CD14-positive monocyte (primary cell): ENCODE measurements around the gene PAX8. TPM values are rescaled to one million over a fixed set of nuclear protein-coding genes. Genes with fewer than 3 reads are reported as not detected.

Experiments
- DNase-seq, 3 donors: peaks; one replicate each; pipeline ENCODE4 v3.0.0-alpha.2; 2011 to 2022
- H2AFZ ChIP-seq: 2 replicates; pipeline ENCODE4 v1.6.0; 2012; ENCODE audit warnings: mild to moderate bottlenecking, low read depth, low read length, inconsistent platforms; ENCODE audit not compliant: insufficient read depth, poor library complexity, severe bottlenecking
- H3K27ac ChIP-seq, 2 donors: 1 replicate in 1 of 2; 2 replicates in 1 of 2; pipeline ENCODE4 v1.5.1; 2012 to 2013; ENCODE audit warnings: low read length in 2 of 2, control low read depth in 1 of 2, inconsistent platforms in 1 of 2, low read depth in 1 of 2, mild to moderate bottlenecking in 1 of 2
- H3K27me3 ChIP-seq, 2 donors: one replicate each; pipeline versions ENCODE4 v1.6.0 to v1.6.1; 2011 to 2013; ENCODE audit warnings: low read length in 2 of 2; ENCODE audit not compliant: control insufficient read depth in 2 of 2, insufficient read depth in 2 of 2
- H3K36me3 ChIP-seq, 2 donors: replicated peaks in 1 of 2; 1 replicate in 1 of 2; 2 replicates in 1 of 2; pipeline versions ENCODE4 v1.5.1 to v1.6.1; 2012 to 2013; ENCODE audit warnings: low read length in 2 of 2, control low read depth in 1 of 2, inconsistent platforms in 1 of 2, mild to moderate bottlenecking in 1 of 2; ENCODE audit not compliant: insufficient read depth in 2 of 2, control insufficient read depth in 1 of 2
- H3K4me1 ChIP-seq, 2 donors: 1 replicate in 1 of 2; 2 replicates in 1 of 2; pipeline versions ENCODE4 v1.5.1 to v1.6.1; 2012 to 2013; ENCODE audit warnings: low read length in 2 of 2, control low read depth in 1 of 2, inconsistent platforms in 1 of 2, mild to moderate bottlenecking in 1 of 2, moderate library complexity in 1 of 2; ENCODE audit not compliant: insufficient read depth in 2 of 2, control insufficient read depth in 1 of 2
- H3K4me2 ChIP-seq: replicated peaks from 2 replicates; pipeline ENCODE3; 2012; ENCODE audit warnings: low read length, moderate library complexity, mild to moderate bottlenecking; ENCODE audit not compliant: poor library complexity, severe bottlenecking; ENCODE audit errors: extremely low read depth
- H3K4me3 ChIP-seq, 3 experiments: fragments of 200-600 bp in 1 of 3; sonication (generic) in 1 of 3; replicated peaks in 1 of 3; 1 replicate in 2 of 3; 2 replicates in 1 of 3; pipeline ENCODE4 v1.5.1; 2011 to 2013; ENCODE audit warnings: low read length in 3 of 3, mild to moderate bottlenecking in 3 of 3, control low read depth in 2 of 3, low read depth in 2 of 3, inconsistent platforms in 1 of 3, moderate library complexity in 1 of 3
- H3K79me2 ChIP-seq: 2 replicates; pipeline ENCODE4 v1.6.0; 2012; ENCODE audit warnings: mild to moderate bottlenecking, control low read depth, inconsistent platforms, low read length, moderate library complexity; ENCODE audit not compliant: insufficient read depth
- H3K9ac ChIP-seq: 2 replicates; pipeline ENCODE4 v1.6.0; 2017; ENCODE audit warnings: low read length, mild to moderate bottlenecking; ENCODE audit not compliant: insufficient read depth, poor library complexity, severe bottlenecking
- H3K9me3 ChIP-seq, 2 donors: replicated peaks in 1 of 2; 1 replicate in 1 of 2; 2 replicates in 1 of 2; pipeline versions ENCODE4 v1.5.1 to v1.6.1; 2012 to 2013; ENCODE audit warnings: low read length in 2 of 2, control low read depth in 1 of 2; ENCODE audit not compliant: control insufficient read depth in 1 of 2, insufficient read depth in 1 of 2
- H4K20me1 ChIP-seq: 2 replicates; pipeline ENCODE4 v1.6.0; 2012; ENCODE audit warnings: mild to moderate bottlenecking, low read length, control low read depth, moderate library complexity; ENCODE audit not compliant: insufficient read depth
- H3K27ac Mint-ChIP-seq, 7 donors: one replicate each; pipeline ENCODE4 v1.8.0; 2020; ENCODE audit warnings: mild to moderate bottlenecking in 7 of 7, mixed read lengths in 7 of 7, moderate library complexity in 6 of 7, inconsistent platforms in 2 of 7
- H3K27me3 Mint-ChIP-seq, 3 donors: one replicate each; pipeline ENCODE4 v1.8.0; 2021 to 2022; ENCODE audit warnings: low read depth in 3 of 3, mild to moderate bottlenecking in 3 of 3, mixed read lengths in 3 of 3, moderate library complexity in 3 of 3, inconsistent platforms in 1 of 3
- H3K36me3 Mint-ChIP-seq, 2 donors: one replicate each; pipeline ENCODE4 v1.8.0; 2020; ENCODE audit warnings: mixed read lengths in 2 of 2, inconsistent platforms in 1 of 2, mild to moderate bottlenecking in 1 of 2
- H3K4me1 Mint-ChIP-seq: one replicate; pipeline ENCODE4 v1.8.0; 2020; ENCODE audit warnings: mild to moderate bottlenecking, mixed read lengths
- H3K4me3 Mint-ChIP-seq, 2 donors: one replicate each; pipeline ENCODE4 v1.8.0; 2020; ENCODE audit warnings: mild to moderate bottlenecking in 2 of 2, mixed read lengths in 2 of 2, moderate library complexity in 1 of 2
- H3K9me3 Mint-ChIP-seq, 7 donors: one replicate each; pipeline ENCODE4 v1.8.0; 2020 to 2022; ENCODE audit warnings: mixed read lengths in 7 of 7, mild to moderate bottlenecking in 6 of 7, moderate library complexity in 6 of 7, inconsistent platforms in 2 of 7
- CTCF ChIP-seq: fragments of 200-600 bp; IDR thresholded peaks from one replicate; pipeline ENCODE4 v1.8.0; 2022; ENCODE audit warnings: antibody characterized with exemption, mild to moderate bottlenecking
- WGBS: methylation state at CpG from one replicate; pipeline ENCODE4 v1.1.5; 2013; ENCODE audit warnings: missing lambda C conversion rate; ENCODE audit not compliant: insufficient coverage; 5-methylcytosine and 5-hydroxymethylcytosine counted together
- intact Hi-C, 2 donors: fragments of 100-400 bp; cut with micrococcal nuclease; formaldehyde crosslinking; loops; one replicate each; pipeline versions ENCODE4 v1.15.0 to v1.15.1; 2023
- polyA plus RNA-seq, 3 donors: library from polyadenylated mRNA; depleted of rRNA in 1 of 3; unstranded in 2 of 3; stranded (reverse) in 1 of 3; fragments of 300-500 nt in 2 of 3; fragments of >200 nt in 1 of 3; fragmentation: Illumina TruSeq in 2 of 3; gene quantifications; 1 replicate in 2 of 3; 2 replicates in 1 of 3; pipeline ENCODE4 v1.2.3, GENCODE V29; 2012 to 2021

Gene PAX8
- polyA plus RNA-seq, 3 donors: 0.26 to 0.47 (median 0.36) TPM

GRCh38 chr2:113209011-113209645 lies 69.6 kb downstream of the PAX8 start:
- Histone ChIP-seq H3K4me3 (no peak overlapping the region), H3K79me2 (no peaks in the 10 kb centered on the region), H3K4me1 (peaks cover 20 to 21% of the 10 kb centered on the region in 2 donors), H3K36me3 (no peaks in the 10 kb centered on the region), H3K27ac (no peak overlapping the region), H3K9ac (no peak overlapping the region), H4K20me1 (peaks cover 4% of the 10 kb centered on the region), H3K4me2 (no peak overlapping the region), H2AFZ (no peak overlapping the region), H3K27me3 (no peaks in the 10 kb centered on the region), H3K9me3 (no peaks in the 10 kb centered on the region)
- peak overlapping the region in 1 of 7 donors; percentile 14 for H3K27ac Mint-ChIP-seq
- H3K4me1 Mint-ChIP-seq: peaks cover 20% of the 10 kb centered on the region
- peaks cover 0 to 1% of the 10 kb centered on the region in 2 donors for H3K36me3 Mint-ChIP-seq
- 62% methylated on average over 3 of the region's 8 CpGs for WGBS
- peaks cover 4 to 9% (median 5%) of the 10 kb centered on the region in 3 donors for H3K27me3 Mint-ChIP-seq
- no peaks in the 10 kb centered on the region for H3K9me3 Mint-ChIP-seq
- DNase-seq: no peak
- TF ChIP-seq CTCF: no peak
- intact Hi-C loops: loop anchor here in 1 of 2 donors (5.0 kb wide), 1 partner anchor 38 kb away; no protein-coding TSS in a partner anchor
- no peak overlapping the region for H3K4me3 Mint-ChIP-seq

GRCh38 chr2:113208396-113208795 lies 70.3 kb downstream of the PAX8 start:
- no peak overlapping the region for H2AFZ ChIP-seq
- no peaks in the 10 kb centered on the region for H3K36me3 ChIP-seq
- no peak overlapping the region for H3K4me2 ChIP-seq
- intact Hi-C loops: loop anchor here in 1 of 2 donors (5.0 kb wide), 1 partner anchor 39 kb away; no protein-coding TSS in a partner anchor
- Mint-ChIP-seq H3K4me3 (no peak overlapping the region), H3K27me3 (peaks cover 4 to 9% (median 5%) of the 10 kb centered on the region in 3 donors), H3K27ac (peak overlapping the region in 2 of 7 donors; percentile 6 to 26), H3K9me3 (no peaks in the 10 kb centered on the region), H3K4me1 (peaks cover 23% of the 10 kb centered on the region), H3K36me3 (peaks cover 1 to 4% of the 10 kb centered on the region in 2 donors)
- no peak for TF ChIP-seq CTCF
- no peak overlapping the region for H3K27ac ChIP-seq
- H3K9ac ChIP-seq: no peak overlapping the region
- no peaks in the 10 kb centered on the region for H3K9me3 ChIP-seq
- no peaks in the 10 kb centered on the region for H3K79me2 ChIP-seq
- no peak for DNase-seq
- H3K4me3 ChIP-seq: no peak overlapping the region
- 100% methylated on average over 2 of the region's 5 CpGs for WGBS
- peaks cover 11% of the 10 kb centered on the region for H4K20me1 ChIP-seq
- H3K4me1 ChIP-seq: peaks cover 20 to 21% of the 10 kb centered on the region in 2 donors
- H3K27me3 ChIP-seq: no peaks in the 10 kb centered on the region
